ENCODE results near the gene SSX7.
"Not testable (repeated sequence)": the region's sequence is repeated elsewhere in the genome, so short reads cannot be mapped to it uniquely, and the experiment has no call there.

The SSX7 gene

GRCh38 chrX:52608961-52609360 is 45.7 kb downstream of the SSX7 start:
- H4K91ac ChIP-seq (ENCODE audit: low read depth, low read length): no peak overlapping the region
- H3K79me1 ChIP-seq (ENCODE audit: low read length): no peaks in the 10 kb centered on the region
- H3K79me2 ChIP-seq (ENCODE audit: control insufficient read depth, insufficient read depth, low read length, poor library complexity): no peaks in the 10 kb centered on the region
- no peak overlapping the region for H3K4ac ChIP-seq (ENCODE audit: low read depth, low read length)
- no peaks in the 10 kb centered on the region for H3K4me1 ChIP-seq (ENCODE audit: control insufficient read depth in 1 of 2, insufficient read depth in 2 of 2, low read length in 2 of 2)
- H3K27me3 ChIP-seq (ENCODE audit: insufficient read depth, low read length): no peaks in the 10 kb centered on the region
- no peak overlapping the region for H4K8ac ChIP-seq (ENCODE audit: low read depth, low read length)
- H2AK5ac ChIP-seq (ENCODE audit: low read length): no peak overlapping the region
- no CpG with 5 or more reads among the region's 1 CpG for WGBS (ENCODE audit: extremely low coverage, insufficient coverage, insufficient read length)
- no peak overlapping the region for H2AFZ ChIP-seq (ENCODE audit: insufficient read depth, low read length, poor library complexity)
- H2BK5ac ChIP-seq (ENCODE audit: low read depth, low read length, poor library complexity): no peak overlapping the region
- H4K12ac ChIP-seq (ENCODE audit: low read depth, low read length): no peak overlapping the region
- H2BK12ac ChIP-seq (ENCODE audit: low read length): no peak overlapping the region
- no peak overlapping the region for H3K4me2 ChIP-seq (ENCODE audit: low read length)
- H3K9ac ChIP-seq (ENCODE audit: low read length): no peak overlapping the region
- no peaks in the 10 kb centered on the region for H3K9me3 ChIP-seq (ENCODE audit: insufficient read depth, low read depth, low read length)
- H3K18ac ChIP-seq (ENCODE audit: low read length): no peak overlapping the region
- H3K36me3 ChIP-seq (ENCODE audit: control insufficient read depth in 1 of 2, insufficient read depth in 2 of 2, low read length in 2 of 2): no peaks in the 10 kb centered on the region
- H2BK120ac ChIP-seq (ENCODE audit: insufficient read depth, low read length, poor library complexity): no peak overlapping the region
- H3K23ac ChIP-seq (ENCODE audit: low read length): no peak overlapping the region
- H3K27ac ChIP-seq (ENCODE audit: low read depth, low read length): no peak overlapping the region
- DNase-seq: no peak
- no peak overlapping the region for H3K14ac ChIP-seq (ENCODE audit: low read length)
- H3K4me3 ChIP-seq (ENCODE audit: low read depth, low read length): no peak overlapping the region

- H3K36me3 ChIP-seq (ENCODE audit: control insufficient read depth in 1 of 2, insufficient read depth in 2 of 2, low read length in 2 of 2); H3K9ac ChIP-seq (ENCODE audit: low read length); H2BK12ac ChIP-seq (ENCODE audit: low read length); H4K8ac ChIP-seq (ENCODE audit: low read depth, low read length); H3K14ac ChIP-seq (ENCODE audit: low read length); H2BK5ac ChIP-seq (ENCODE audit: low read depth, low read length, poor library complexity); H2BK120ac ChIP-seq (ENCODE audit: insufficient read depth, low read length, poor library complexity); H3K4ac ChIP-seq (ENCODE audit: low read depth, low read length); H3K4me2 ChIP-seq (ENCODE audit: low read length); H3K27me3 ChIP-seq (ENCODE audit: insufficient read depth, low read length); H3K9me3 ChIP-seq (ENCODE audit: insufficient read depth, low read depth, low read length); H3K79me2 ChIP-seq (ENCODE audit: control insufficient read depth, insufficient read depth, low read length, poor library complexity); H4K91ac ChIP-seq (ENCODE audit: low read depth, low read length); H3K4me3 ChIP-seq (ENCODE audit: low read depth, low read length); H2AFZ ChIP-seq (ENCODE audit: insufficient read depth, low read length, poor library complexity); H3K18ac ChIP-seq (ENCODE audit: low read length); H2AK5ac ChIP-seq (ENCODE audit: low read length); DNase-seq; H3K23ac ChIP-seq (ENCODE audit: low read length); H3K27ac ChIP-seq (ENCODE audit: low read depth, low read length); H3K79me1 ChIP-seq (ENCODE audit: low read length); H4K12ac ChIP-seq (ENCODE audit: low read depth, low read length); H3K4me1 ChIP-seq (ENCODE audit: control insufficient read depth in 1 of 2, insufficient read depth in 2 of 2, low read length in 2 of 2): not testable (repeated sequence)
- no CpG with 5 or more reads among the region's 8 CpGs for WGBS (ENCODE audit: extremely low coverage, insufficient coverage, insufficient read length)
Measured at GRCh38 chrX:52603151-52603550, 51.5 kb downstream of the SSX7 start.

- no peak overlapping the region for H2BK5ac ChIP-seq (ENCODE audit: low read depth, low read length, poor library complexity)
- H2AK5ac ChIP-seq (ENCODE audit: low read length): no peak overlapping the region
- no peak overlapping the region for H4K12ac ChIP-seq (ENCODE audit: low read depth, low read length)
- no peak overlapping the region for H3K27ac ChIP-seq (ENCODE audit: low read depth, low read length)
- no peak overlapping the region for H3K4me2 ChIP-seq (ENCODE audit: low read length)
- no peak overlapping the region for H3K9ac ChIP-seq (ENCODE audit: low read length)
- H4K91ac ChIP-seq (ENCODE audit: low read depth, low read length): no peak overlapping the region
- no peak overlapping the region for H3K23ac ChIP-seq (ENCODE audit: low read length)
- H3K79me2 ChIP-seq (ENCODE audit: control insufficient read depth, insufficient read depth, low read length, poor library complexity): no peaks in the 10 kb centered on the region
- peak; percentile 55 to 74 for DNase-seq
- no peak overlapping the region for H3K4me3 ChIP-seq (ENCODE audit: low read depth, low read length)
- H3K18ac ChIP-seq (ENCODE audit: low read length): no peak overlapping the region
- H3K4me1 ChIP-seq (ENCODE audit: control insufficient read depth in 1 of 2, insufficient read depth in 2 of 2, low read length in 2 of 2): no peaks in the 10 kb centered on the region
- no peak overlapping the region for H2AFZ ChIP-seq (ENCODE audit: insufficient read depth, low read length, poor library complexity)
- H3K79me1 ChIP-seq (ENCODE audit: low read length): no peaks in the 10 kb centered on the region
- no peak overlapping the region for H4K8ac ChIP-seq (ENCODE audit: low read depth, low read length)
- H3K4ac ChIP-seq (ENCODE audit: low read depth, low read length): no peak overlapping the region
- H2BK12ac ChIP-seq (ENCODE audit: low read length): no peak overlapping the region
- H3K27me3 ChIP-seq (ENCODE audit: insufficient read depth, low read length): no peaks in the 10 kb centered on the region
- WGBS (ENCODE audit: extremely low coverage, insufficient coverage, insufficient read length): no CpG with 5 or more reads among the region's 7 CpGs
- H2BK120ac ChIP-seq (ENCODE audit: insufficient read depth, low read length, poor library complexity): no peak overlapping the region
- no peak overlapping the region for H3K14ac ChIP-seq (ENCODE audit: low read length)
- H3K36me3 ChIP-seq (ENCODE audit: control insufficient read depth in 1 of 2, insufficient read depth in 2 of 2, low read length in 2 of 2): no peaks in the 10 kb centered on the region
- no peaks in the 10 kb centered on the region for H3K9me3 ChIP-seq (ENCODE audit: insufficient read depth, low read depth, low read length)
Measured at GRCh38 chrX:52598886-52599285, 55.8 kb downstream of the SSX7 start.

GRCh38 chrX:52594658-52595057 is 60.0 kb downstream of the SSX7 start:
- DNase-seq: no peak
- WGBS (ENCODE audit: extremely low coverage, insufficient coverage, insufficient read length): no CpG with 5 or more reads among the region's 6 CpGs
- Histone ChIP-seq H3K27me3 (ENCODE audit: insufficient read depth, low read length) (no peaks in the 10 kb centered on the region), H3K36me3 (ENCODE audit: control insufficient read depth in 1 of 2, insufficient read depth in 2 of 2, low read length in 2 of 2) (no peaks in the 10 kb centered on the region), H4K91ac (ENCODE audit: low read depth, low read length) (no peak overlapping the region), H3K9ac (ENCODE audit: low read length) (no peak overlapping the region), H3K4me3 (ENCODE audit: low read depth, low read length) (no peak overlapping the region), H3K23ac (ENCODE audit: low read length) (no peak overlapping the region), H3K14ac (ENCODE audit: low read length) (no peak overlapping the region), H2BK12ac (ENCODE audit: low read length) (no peak overlapping the region), H4K8ac (ENCODE audit: low read depth, low read length) (no peak overlapping the region), H3K79me1 (ENCODE audit: low read length) (no peaks in the 10 kb centered on the region), H2AFZ (ENCODE audit: insufficient read depth, low read length, poor library complexity) (no peak overlapping the region), H3K27ac (ENCODE audit: low read depth, low read length) (no peak overlapping the region), H2BK5ac (ENCODE audit: low read depth, low read length, poor library complexity) (no peak overlapping the region), H2BK120ac (ENCODE audit: insufficient read depth, low read length, poor library complexity) (no peak overlapping the region), H3K9me3 (ENCODE audit: insufficient read depth, low read depth, low read length) (no peaks in the 10 kb centered on the region), H3K4me1 (ENCODE audit: control insufficient read depth in 1 of 2, insufficient read depth in 2 of 2, low read length in 2 of 2) (no peaks in the 10 kb centered on the region), H3K4ac (ENCODE audit: low read depth, low read length) (no peak overlapping the region), H4K12ac (ENCODE audit: low read depth, low read length) (no peak overlapping the region), H2AK5ac (ENCODE audit: low read length) (no peak overlapping the region), H3K4me2 (ENCODE audit: low read length) (no peak overlapping the region), H3K18ac (ENCODE audit: low read length) (no peak overlapping the region), H3K79me2 (ENCODE audit: control insufficient read depth, insufficient read depth, low read length, poor library complexity) (no peaks in the 10 kb centered on the region)

Data from trophoblast cell (in vitro differentiated cells and primary cell).